SU-DHL-6 (cell line): ENCODE measurements around the gene ECI1.

Experiments used
- H2AFZ ChIP-seq: fragments of 200-600 bp; sonication (generic); 2 replicates; pipeline ENCODE4 v1.6.1; 2014; ENCODE audit warnings: low read depth, mild to moderate bottlenecking, moderate library complexity, mixed read lengths, antibody characterized with exemption, low read length; ENCODE audit not compliant: severe bottlenecking
- H3F3A ChIP-seq: fragments of 200-600 bp; shearing (Covaris generic); 2 replicates; pipeline ENCODE4 v1.6.0; 2016; ENCODE audit warnings: antibody characterized with exemption, mild to moderate bottlenecking; ENCODE audit not compliant: insufficient read depth
- H3K27ac ChIP-seq: fragments of 200-600 bp; sonication (generic); 2 replicates; pipeline ENCODE4 v1.5.1; 2016; ENCODE audit warnings: low read depth, mild to moderate bottlenecking, low read length, moderate library complexity, mixed read lengths
- H3K27me3 ChIP-seq: fragments of 200-600 bp; sonication (generic), shearing (Covaris generic); 2 replicates; pipeline ENCODE4 v1.6.0; 2014; ENCODE audit warnings: mild to moderate bottlenecking, low read length
- H3K36me3 ChIP-seq: fragments of 200-600 bp; sonication (generic); 2 replicates; pipeline ENCODE4 v1.6.1; 2014; ENCODE audit warnings: mild to moderate bottlenecking, low read length, mixed read lengths
- H3K4me2 ChIP-seq: fragments of 300-600, 200-600 bp; shearing (Covaris generic), sonication (generic); 2 replicates; pipeline ENCODE4 v1.6.0; 2014; ENCODE audit warnings: low read length, low read depth, mild to moderate bottlenecking; ENCODE audit not compliant: poor library complexity, severe bottlenecking
- H3K4me3 ChIP-seq: fragments of 200-600 bp; sonication (generic); 2 replicates; pipeline ENCODE4 v1.5.1; 2014; ENCODE audit warnings: antibody characterized with exemption, low read length, mild to moderate bottlenecking, mixed read lengths; ENCODE audit not compliant: insufficient read depth, poor library complexity, severe bottlenecking
- H3K79me2 ChIP-seq: fragments of 200-600 bp; sonication (generic); 2 replicates; pipeline ENCODE4 v1.6.1; 2014; ENCODE audit warnings: mild to moderate bottlenecking, low read length, moderate library complexity; ENCODE audit not compliant: insufficient read depth
- H3K9ac ChIP-seq: fragments of 200-600 bp; sonication (generic); 2 replicates; pipeline ENCODE4 v1.7.0; 2014; ENCODE audit warnings: mild to moderate bottlenecking, low read length
- H3K9me2 ChIP-seq: fragments of 200-600 bp; sonication (generic); replicated peaks from 2 replicates; pipeline ENCODE4 v1.6.1; 2014; ENCODE audit warnings: low read length; ENCODE audit not compliant: insufficient read depth
- H3K9me3 ChIP-seq: fragments of 200-600 bp; sonication (generic); 2 replicates; pipeline ENCODE4 v1.6.1; 2014; ENCODE audit warnings: low read length, mixed read lengths; ENCODE audit not compliant: insufficient read depth
- H4K20me1 ChIP-seq: fragments of 200-600 bp; sonication (generic); 2 replicates; pipeline ENCODE4 v1.6.1; 2014; ENCODE audit warnings: low read depth, mild to moderate bottlenecking, antibody characterized with exemption, low read length, moderate library complexity, mixed read lengths
- EZH2phosphoT487 ChIP-seq: fragments of 200-600 bp; sonication (generic), shearing (Covaris generic); conservative IDR thresholded peaks from 2 replicates; pipeline ENCODE4 v1.6.1; 2018; ENCODE audit warnings: mild to moderate bottlenecking, antibody characterized with exemption, low read length, moderate library complexity, mixed read lengths
- TF ChIP-seq, protein P1 (sequence below): fragments of 200-600 bp; sonication (generic); IDR thresholded peaks from one replicate; pipeline ENCODE4 v1.5.1; 2017; ENCODE audit warnings: antibody characterized with exemption, mild to moderate bottlenecking, low read length, moderate library complexity; ENCODE audit not compliant: insufficient read depth, poor library complexity, severe bottlenecking

The ECI1 gene

DNA sequence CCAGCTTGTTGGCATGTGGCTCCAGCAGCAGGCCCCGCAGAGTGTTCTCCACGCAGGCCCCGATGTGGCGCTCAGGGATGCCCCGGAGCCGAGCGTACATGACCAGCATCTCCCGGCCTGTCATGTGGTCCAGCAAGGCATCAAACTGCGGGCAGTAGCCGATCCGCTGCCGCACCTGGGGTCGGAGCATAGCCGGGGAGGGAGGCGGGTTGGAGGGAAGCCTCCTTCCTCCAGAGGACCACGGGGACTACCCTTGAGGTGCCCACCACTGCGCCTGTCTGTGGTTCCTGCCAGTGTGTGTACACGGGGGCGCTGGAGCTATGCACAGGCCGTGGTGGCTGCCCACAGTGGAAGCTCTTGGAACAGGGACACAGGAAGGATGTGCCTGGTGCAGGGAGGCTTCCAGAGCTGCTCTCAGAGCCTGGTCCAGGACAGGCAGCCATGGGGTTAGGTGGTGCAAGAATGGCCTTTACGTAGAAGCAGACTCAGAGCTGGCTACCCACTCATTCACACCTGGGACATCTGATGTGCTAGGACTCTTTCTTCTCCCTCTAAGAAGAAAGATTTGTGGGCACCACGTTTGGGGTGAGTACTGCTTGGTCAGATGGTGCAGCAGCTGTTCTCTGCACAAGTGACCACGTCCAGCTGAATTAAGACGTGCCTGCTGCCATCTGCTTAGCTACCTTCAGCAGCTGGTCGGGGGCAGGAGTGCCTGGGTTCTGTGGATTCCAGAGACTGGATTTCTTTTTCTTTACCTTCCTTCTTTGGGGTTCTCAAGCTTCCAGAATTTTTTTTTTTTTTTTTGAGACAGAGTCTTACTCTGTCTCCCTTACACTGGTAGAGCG is 27.8 kb upstream of the ECI1 start:
- no peaks in the 10 kb centered on the region for H3K9me3 ChIP-seq
- H3K79me2 ChIP-seq, result no peaks in the 10 kb centered on the region
- H3K4me3 ChIP-seq, result no peak overlapping the region
- no peaks in the 10 kb centered on the region for H3K9me2 ChIP-seq
- H3K27ac ChIP-seq, result no peak overlapping the region
- H3K4me2 ChIP-seq, result no peak overlapping the region
- H2AFZ ChIP-seq, result no peak overlapping the region
- no peaks in the 10 kb centered on the region for H3K36me3 ChIP-seq
- H4K20me1 ChIP-seq, result no peaks in the 10 kb centered on the region
- TF ChIP-seq, protein P1, sequence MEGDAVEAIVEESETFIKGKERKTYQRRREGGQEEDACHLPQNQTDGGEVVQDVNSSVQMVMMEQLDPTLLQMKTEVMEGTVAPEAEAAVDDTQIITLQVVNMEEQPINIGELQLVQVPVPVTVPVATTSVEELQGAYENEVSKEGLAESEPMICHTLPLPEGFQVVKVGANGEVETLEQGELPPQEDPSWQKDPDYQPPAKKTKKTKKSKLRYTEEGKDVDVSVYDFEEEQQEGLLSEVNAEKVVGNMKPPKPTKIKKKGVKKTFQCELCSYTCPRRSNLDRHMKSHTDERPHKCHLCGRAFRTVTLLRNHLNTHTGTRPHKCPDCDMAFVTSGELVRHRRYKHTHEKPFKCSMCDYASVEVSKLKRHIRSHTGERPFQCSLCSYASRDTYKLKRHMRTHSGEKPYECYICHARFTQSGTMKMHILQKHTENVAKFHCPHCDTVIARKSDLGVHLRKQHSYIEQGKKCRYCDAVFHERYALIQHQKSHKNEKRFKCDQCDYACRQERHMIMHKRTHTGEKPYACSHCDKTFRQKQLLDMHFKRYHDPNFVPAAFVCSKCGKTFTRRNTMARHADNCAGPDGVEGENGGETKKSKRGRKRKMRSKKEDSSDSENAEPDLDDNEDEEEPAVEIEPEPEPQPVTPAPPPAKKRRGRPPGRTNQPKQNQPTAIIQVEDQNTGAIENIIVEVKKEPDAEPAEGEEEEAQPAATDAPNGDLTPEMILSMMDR, result no peak
- no peak for TF ChIP-seq EZH2phosphoT487
- H3K9ac ChIP-seq, result no peak overlapping the region
- no peaks in the 10 kb centered on the region for H3K27me3 ChIP-seq
- H3F3A ChIP-seq, result no peaks in the 10 kb centered on the region

DNA sequence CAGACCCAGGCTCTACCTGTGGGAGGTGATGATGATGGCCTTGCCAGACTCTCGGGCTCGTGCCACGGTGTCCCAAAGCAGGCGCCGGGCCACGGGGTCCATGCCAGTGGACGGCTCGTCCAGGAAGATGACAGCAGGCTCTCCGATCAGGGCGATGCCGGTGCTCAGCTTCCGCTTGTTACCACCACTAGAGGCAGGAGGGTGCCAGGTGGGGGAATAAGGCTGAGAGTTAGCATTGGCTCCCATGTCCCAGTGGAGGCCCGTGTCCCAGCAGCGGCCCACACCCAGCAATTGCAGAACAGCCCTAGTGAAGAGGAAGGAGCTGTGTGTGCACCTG is 26.9 kb upstream of the ECI1 start:
- H3K27ac ChIP-seq, result no peak overlapping the region
- H3K36me3 ChIP-seq, result no peaks in the 10 kb centered on the region
- H4K20me1 ChIP-seq, result no peaks in the 10 kb centered on the region
- TF ChIP-seq, protein P1, result no peak
- H3K79me2 ChIP-seq, result no peaks in the 10 kb centered on the region
- no peak overlapping the region for H3K9ac ChIP-seq
- no peaks in the 10 kb centered on the region for H3F3A ChIP-seq
- H3K27me3 ChIP-seq, result no peaks in the 10 kb centered on the region
- H3K9me3 ChIP-seq, result no peaks in the 10 kb centered on the region
- no peak overlapping the region for H2AFZ ChIP-seq
- H3K4me2 ChIP-seq, result no peak overlapping the region
- no peak overlapping the region for H3K4me3 ChIP-seq
- no peaks in the 10 kb centered on the region for H3K9me2 ChIP-seq

DNA sequence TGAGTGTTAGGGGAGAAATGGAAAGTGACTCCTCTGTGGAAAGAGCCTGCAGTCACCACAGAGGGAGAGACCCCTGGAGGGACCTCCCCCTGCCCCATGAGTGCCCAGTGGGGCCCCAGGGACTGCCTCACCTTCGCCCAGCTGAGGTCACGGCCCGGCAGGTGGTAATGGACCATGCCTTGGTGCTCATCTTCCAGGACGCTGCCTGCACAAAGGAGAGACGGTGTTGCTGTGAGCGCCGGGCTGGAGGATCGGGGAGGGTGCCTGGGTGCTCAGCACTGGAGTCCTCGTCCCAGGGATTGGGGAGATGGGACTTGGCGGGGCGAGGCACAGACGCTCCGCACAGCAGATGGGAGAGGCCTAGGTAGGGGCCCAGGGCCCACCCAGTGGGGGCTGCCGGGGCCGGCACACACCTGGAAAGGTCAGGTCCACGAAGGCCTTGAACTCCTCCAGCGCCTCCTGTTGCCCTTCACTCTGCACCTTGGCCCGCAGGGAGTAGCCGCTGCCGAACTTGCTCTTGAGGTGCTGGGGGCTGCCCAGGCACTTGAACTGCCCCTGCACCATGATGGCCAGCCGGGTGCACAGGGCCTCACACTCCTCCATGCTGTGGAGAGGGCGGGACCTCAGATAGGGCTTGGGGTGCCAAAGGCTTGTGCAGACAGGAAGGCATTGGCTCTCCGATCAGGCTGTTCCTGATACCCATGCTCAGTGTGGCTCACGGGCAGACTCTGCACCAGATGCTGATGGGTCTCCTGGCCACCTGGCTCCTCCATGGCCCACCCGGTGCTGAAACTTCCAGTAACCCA is 26.3 kb upstream of the ECI1 start:
- Histone ChIP-seq H3K9ac (no peak overlapping the region), H3K27ac (no peak overlapping the region), H2AFZ (no peak overlapping the region), H3K9me3 (no peaks in the 10 kb centered on the region), H4K20me1 (no peaks in the 10 kb centered on the region), H3K4me2 (no peak overlapping the region), H3K4me3 (no peak overlapping the region), H3K36me3 (no peaks in the 10 kb centered on the region), H3K9me2 (no peaks in the 10 kb centered on the region), H3K79me2 (no peaks in the 10 kb centered on the region), H3F3A (no peaks in the 10 kb centered on the region), H3K27me3 (no peaks in the 10 kb centered on the region)
- no peak for TF ChIP-seq EZH2phosphoT487
- TF ChIP-seq, protein P1, result no peak
